ENCODE data around the gene COPS3. TPM values are rescaled to one million over a fixed set of nuclear protein-coding genes. Genes with fewer than 3 reads are reported as not detected.

Gene COPS3
- 47.0 and 69.2 TPM in 2 replicates for total RNA-seq (ENCODE audit: low replicate concordance)

DNA sequence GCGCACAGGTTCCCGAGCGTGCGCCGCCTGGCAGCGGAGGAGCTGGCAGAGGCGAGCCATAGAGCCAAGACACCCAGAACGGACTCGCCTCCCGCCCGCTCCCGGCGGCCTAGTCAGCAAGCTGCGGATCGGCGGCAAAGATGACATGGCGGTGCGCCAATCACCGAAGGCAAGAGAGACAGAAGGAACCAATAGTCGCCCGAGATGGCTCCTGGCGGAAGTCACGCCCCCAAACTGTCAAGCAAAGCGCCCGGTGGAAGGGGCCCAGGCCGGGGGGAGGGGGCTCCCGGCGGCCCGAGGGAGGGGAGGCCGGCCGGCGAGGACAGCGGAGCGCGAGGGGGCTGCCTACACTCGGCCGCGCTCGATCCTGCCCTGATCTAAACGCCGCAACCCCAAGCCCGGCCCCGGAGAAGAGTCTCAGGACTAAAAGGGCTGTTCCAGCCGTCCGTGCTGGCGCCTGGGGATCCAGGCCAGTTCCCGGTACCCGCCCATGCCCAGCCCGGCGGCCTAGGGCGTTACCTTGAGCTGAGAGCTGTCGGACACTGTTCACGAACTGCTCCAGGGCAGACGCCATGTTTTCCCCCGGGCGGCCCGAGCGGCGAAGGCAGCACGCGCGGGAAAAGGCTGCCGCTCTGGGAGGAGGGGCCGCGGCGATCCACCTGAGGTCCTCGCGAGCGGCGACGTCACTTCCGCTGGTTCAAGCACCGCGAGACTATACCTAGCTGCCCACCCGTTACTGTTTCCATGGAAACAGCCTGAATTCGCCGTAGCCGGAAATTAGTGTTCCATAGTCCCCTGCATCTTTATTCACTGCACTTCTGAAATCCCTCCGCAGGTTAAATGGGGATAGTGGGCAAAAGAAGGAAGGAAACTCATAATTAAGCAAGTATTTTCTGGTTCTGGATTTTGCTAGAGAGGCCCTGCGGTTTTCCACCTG, at the start of gene COPS3:
Gene COPS3 (minus strand): TSS at position 634 of the 937 bp plus-strand sequence. CDS start 60 bp downstream, at position 574.

DNA sequence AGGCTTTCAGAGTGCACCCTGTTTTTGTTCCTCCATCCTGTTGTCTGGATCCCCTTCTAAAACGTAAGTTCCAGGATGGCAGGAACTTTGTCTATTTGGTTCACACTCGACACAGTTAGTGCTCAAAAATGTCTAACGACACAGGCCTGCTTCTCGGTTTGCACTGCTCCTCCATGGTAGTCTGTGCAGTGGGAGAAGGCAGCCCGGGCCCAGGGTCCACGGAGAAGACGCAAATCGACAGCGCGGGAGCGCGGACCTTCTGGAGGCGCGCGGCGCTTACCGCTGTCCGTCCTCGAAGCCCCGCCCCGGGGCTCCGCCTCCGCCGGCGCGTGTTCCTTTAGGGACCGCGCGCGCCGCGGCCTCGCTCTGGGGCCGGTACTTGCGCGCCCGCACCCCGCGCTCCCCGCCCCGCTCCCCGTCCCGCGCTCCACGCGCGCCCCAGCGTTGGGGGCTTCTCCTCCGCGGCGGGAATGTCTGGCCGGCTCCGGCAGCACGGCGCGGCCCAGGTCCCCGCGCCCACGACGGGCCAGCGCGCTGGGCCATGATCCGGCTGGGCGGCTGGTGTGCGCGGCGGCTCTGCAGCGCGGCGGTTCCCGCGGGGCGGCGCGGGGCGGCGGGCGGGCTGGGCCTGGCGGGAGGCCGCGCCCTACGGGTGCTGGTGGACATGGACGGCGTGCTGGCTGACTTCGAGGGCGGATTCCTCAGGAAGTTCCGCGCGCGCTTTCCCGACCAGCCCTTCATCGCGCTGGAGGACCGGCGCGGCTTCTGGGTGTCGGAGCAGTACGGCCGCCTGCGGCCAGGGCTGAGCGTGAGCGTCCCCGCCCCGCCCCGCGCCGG, 22.2 kb upstream of the COPS3 start, which contains the start of gene NT5M:
Gene NT5M (plus strand): TSS at position 364 of the 837 bp plus-strand sequence. CDS start 178 bp downstream, at position 542.

DNA sequence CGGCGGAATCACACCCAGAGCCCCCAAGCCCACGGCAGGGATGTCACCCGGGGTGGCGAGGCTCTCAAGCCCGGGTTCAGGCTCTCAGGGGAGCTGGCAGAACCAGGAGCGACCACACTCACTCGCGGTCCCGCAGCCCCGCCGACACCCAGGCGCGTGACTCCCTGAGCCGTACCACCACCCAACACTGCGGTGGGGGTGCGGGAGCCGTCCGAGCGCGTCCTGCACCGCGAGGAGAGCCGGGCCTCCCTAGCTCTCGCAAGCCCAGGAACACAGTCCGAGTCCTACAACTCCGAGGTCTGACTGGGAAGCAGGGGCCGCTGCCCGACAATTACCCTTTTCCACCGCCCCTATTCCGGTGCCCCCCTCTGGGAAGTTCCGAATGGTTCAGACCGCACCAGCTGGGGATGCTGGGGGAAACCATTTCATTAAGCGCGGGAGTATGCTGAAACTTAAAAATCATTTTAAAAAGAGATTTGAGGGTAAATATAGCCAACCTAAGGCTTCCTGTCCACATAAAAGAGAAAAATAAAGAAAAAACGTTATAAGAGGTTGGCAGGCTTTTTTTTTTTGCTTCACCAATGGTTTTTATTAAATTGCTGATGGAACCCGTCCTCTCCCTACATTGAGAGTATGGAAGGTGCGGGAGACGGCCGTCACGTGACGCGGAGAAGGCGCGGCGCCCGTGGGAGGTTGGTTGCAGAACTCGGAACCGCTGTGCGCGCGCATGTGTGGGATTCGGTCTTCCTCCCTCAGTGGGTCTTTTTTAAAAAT, 43.8 kb downstream of the COPS3 start, which contains the start of gene FLCN:
Gene FLCN (minus strand): TSS at position 143 of the 774 bp plus-strand sequence. CDS start 9,031 bp downstream, outside the sequence.

DNA sequence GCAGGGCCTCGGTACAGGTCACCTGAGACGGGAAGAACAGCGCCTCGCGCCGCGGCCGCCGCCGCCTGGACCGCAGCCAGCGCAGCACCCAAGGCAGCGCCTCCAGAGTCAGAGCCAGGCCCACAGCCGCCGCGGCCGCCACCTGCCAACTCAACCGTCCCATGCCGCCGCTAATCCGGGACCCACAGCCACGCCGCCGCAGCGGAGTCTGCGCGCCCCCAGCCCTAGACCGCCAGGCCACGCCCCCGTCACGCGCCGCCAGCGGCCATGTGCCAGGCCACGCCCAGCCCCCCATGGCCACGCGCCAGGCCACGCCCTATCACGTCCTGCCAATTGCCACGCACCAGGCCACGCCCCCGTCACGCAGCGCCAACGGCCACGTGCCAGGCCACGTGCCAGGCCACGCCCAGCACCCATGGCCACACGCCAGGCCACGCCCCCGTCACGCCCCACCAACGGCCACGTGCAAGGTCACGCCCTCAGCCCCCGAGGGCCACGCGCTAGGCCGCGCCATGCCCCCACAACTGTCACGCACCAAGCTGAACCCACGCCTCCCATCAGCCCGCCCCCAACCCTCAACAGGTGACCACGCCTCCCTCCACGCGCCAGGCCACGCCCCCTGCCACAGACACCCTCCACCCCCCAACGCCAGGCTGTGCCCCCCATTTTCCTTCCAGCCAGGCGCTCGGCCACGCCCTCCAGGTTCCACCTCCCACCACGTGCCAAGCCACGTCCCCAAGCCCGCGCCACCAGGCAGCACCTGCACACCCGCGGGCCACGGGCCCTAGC, 74.7 kb downstream of the COPS3 start, which contains the start of gene PLD6:
Gene PLD6 (minus strand): TSS at position 210 of the 789 bp plus-strand sequence. CDS start 47 bp downstream, at position 163.

Other genes starting within 250 kb of the COPS3 start
- 71.6 and 146 TPM in 2 replicates for gene MPRIP, start 238.8 kb downstream of the COPS3 start, total RNA-seq (ENCODE audit: low replicate concordance)
- gene PLD6, start 74.9 kb downstream of the COPS3 start, total RNA-seq (ENCODE audit: low replicate concordance): 1.1 and 2.7 TPM in 2 replicates
- gene FLCN, start 44.1 kb downstream of the COPS3 start, total RNA-seq (ENCODE audit: low replicate concordance): 35.2 and 102 TPM in 2 replicates
- 0.70 and 0.83 TPM in 2 replicates for gene NT5M, start 22.1 kb upstream of the COPS3 start, total RNA-seq (ENCODE audit: low replicate concordance)
- gene MED9, start 195.8 kb upstream of the COPS3 start, total RNA-seq (ENCODE audit: low replicate concordance): 6.8 and 7.7 TPM in 2 replicates
- 0.53 and 6.0 TPM in 2 replicates for gene RASD1, start 215.1 kb upstream of the COPS3 start, total RNA-seq (ENCODE audit: low replicate concordance)